ENCODE results near the gene STAC. TPM values are rescaled to one million over a fixed set of nuclear protein-coding genes. Genes with fewer than 3 reads are reported as not detected.

STAC gene
- total RNA-seq, 1 experiment from 2014 or later, result 2.0 TPM

DNA sequence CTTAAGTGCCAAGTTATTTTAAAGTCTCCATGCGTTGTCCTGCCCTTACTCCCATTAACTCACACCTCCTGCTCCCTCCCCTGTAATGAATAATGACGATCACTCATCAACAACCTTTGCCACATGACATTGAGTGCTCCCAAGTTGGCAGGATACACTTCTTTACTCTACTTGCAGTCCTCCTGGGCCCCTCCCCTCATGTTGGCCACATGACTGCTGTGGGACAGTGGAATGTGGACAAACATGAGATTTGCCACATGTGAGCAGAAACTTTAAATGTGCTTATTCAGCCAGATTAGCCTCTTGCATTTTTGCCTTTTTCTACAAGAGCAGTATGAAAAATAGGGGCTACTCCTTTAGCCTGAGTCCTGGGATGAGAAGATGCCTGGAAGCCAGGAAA lies 216.1 kb downstream of the STAC start:
- intact Hi-C loops (cut with micrococcal nuclease; ENCODE audit: unreplicated experiment), result no loop called here
- BruUV-seq (replicated peaks), result no TSS peak
- no peaks in the 10 kb centered on the region for H3K36me3 ChIP-seq (ENCODE audit: insufficient read depth, low read length, poor library complexity, severe bottlenecking)
- no peak for TF ChIP-seq EZH2 (IDR thresholded peaks at IDR 0.05; ENCODE audit: borderline replicate concordance, low read depth, low read length, poor library complexity, severe bottlenecking)
- TF ChIP-seq, protein P1, sequence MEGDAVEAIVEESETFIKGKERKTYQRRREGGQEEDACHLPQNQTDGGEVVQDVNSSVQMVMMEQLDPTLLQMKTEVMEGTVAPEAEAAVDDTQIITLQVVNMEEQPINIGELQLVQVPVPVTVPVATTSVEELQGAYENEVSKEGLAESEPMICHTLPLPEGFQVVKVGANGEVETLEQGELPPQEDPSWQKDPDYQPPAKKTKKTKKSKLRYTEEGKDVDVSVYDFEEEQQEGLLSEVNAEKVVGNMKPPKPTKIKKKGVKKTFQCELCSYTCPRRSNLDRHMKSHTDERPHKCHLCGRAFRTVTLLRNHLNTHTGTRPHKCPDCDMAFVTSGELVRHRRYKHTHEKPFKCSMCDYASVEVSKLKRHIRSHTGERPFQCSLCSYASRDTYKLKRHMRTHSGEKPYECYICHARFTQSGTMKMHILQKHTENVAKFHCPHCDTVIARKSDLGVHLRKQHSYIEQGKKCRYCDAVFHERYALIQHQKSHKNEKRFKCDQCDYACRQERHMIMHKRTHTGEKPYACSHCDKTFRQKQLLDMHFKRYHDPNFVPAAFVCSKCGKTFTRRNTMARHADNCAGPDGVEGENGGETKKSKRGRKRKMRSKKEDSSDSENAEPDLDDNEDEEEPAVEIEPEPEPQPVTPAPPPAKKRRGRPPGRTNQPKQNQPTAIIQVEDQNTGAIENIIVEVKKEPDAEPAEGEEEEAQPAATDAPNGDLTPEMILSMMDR (conservative IDR thresholded peaks at IDR 0.05; ENCODE audit: low read depth, low read length), result no peak
- no peaks in the 10 kb centered on the region for H3K9me3 ChIP-seq (ENCODE audit: low read depth, low read length, poor library complexity, severe bottlenecking)
- DNase-seq (ENCODE audit: low spot score), result no peak
- no peaks in the 10 kb centered on the region for H3K27me3 ChIP-seq (replicated peaks; ENCODE audit: insufficient read depth, low read depth, low read length, poor library complexity)
- H3K4me1 ChIP-seq (ENCODE audit: insufficient read depth, low read length, poor library complexity, severe bottlenecking), result no peaks in the 10 kb centered on the region
- ChIA-PET CTCF (no interaction called here), POLR2A (ENCODE audit: low non-redundant PET) (no interaction called here)
- H3K4me3 ChIP-seq (ENCODE audit: low read depth, low read length, poor library complexity, severe bottlenecking), result no peak overlapping the region
- no peak overlapping the region for H3K27ac ChIP-seq (ENCODE audit: low read depth, low read length, poor library complexity, severe bottlenecking)

DNA sequence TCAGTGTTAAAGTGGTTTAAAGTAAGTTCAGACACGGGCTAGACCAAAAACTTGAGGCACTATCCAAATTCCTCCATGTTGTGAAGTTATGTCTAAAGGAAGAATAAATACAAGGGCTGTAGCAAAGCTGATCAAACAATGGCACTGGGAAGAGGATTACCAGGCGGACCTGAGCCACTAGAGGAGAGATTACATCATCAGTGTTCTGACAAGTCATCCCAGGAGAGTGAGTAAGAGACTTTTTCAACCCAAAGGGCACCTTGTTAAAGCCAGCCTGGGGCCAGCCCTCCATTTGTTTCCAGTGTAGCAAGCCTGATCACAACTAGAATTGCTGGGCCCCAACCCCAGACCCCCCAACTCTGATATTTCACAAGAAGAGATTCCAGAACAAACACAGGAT lies 217.1 kb downstream of the STAC start:
- Histone ChIP-seq H3K4me1 (ENCODE audit: insufficient read depth, low read length, poor library complexity, severe bottlenecking) (no peaks in the 10 kb centered on the region), H3K4me3 (ENCODE audit: low read depth, low read length, poor library complexity, severe bottlenecking) (no peak overlapping the region), H3K9me3 (ENCODE audit: low read depth, low read length, poor library complexity, severe bottlenecking) (no peaks in the 10 kb centered on the region), H3K27ac (ENCODE audit: low read depth, low read length, poor library complexity, severe bottlenecking) (no peak overlapping the region), H3K27me3 (replicated peaks; ENCODE audit: insufficient read depth, low read depth, low read length, poor library complexity) (no peaks in the 10 kb centered on the region), H3K36me3 (ENCODE audit: insufficient read depth, low read length, poor library complexity, severe bottlenecking) (no peaks in the 10 kb centered on the region)
- CTCF ChIA-PET, result no interaction called here
- no TSS peak for BruUV-seq (replicated peaks)
- POLR2A ChIA-PET (ENCODE audit: low non-redundant PET), result no interaction called here
- intact Hi-C loops (cut with micrococcal nuclease; ENCODE audit: unreplicated experiment), result no loop called here
- no peak for TF ChIP-seq EZH2 (IDR thresholded peaks at IDR 0.05; ENCODE audit: borderline replicate concordance, low read depth, low read length, poor library complexity, severe bottlenecking)
- TF ChIP-seq, protein P1 (conservative IDR thresholded peaks at IDR 0.05; ENCODE audit: low read depth, low read length), result no peak
- peak; percentile 5 for DNase-seq (ENCODE audit: low spot score)

Measured in A673 (cell line).